LHCN-M2 (cell line): Measurements from ENCODE around the gene ASF1B. TPM values are rescaled to one million over a fixed set of nuclear protein-coding genes. Genes with fewer than 3 reads are reported as not detected.

ENCODE experiments used
- DNase-seq: peaks from one replicate; pipeline ENCODE4 v3.0.0-alpha.2; 2012; ENCODE audit warnings: low read depth
- total RNA-seq: library from RNA; depleted of rRNA; stranded (reverse); fragments of >200 nt; gene quantifications from 2 replicates; pipeline ENCODE4 v1.2.3, GENCODE V29; 2014

The ASF1B gene
- total RNA-seq, 1 experiment from 2014 or later: 107 TPM

DNA sequence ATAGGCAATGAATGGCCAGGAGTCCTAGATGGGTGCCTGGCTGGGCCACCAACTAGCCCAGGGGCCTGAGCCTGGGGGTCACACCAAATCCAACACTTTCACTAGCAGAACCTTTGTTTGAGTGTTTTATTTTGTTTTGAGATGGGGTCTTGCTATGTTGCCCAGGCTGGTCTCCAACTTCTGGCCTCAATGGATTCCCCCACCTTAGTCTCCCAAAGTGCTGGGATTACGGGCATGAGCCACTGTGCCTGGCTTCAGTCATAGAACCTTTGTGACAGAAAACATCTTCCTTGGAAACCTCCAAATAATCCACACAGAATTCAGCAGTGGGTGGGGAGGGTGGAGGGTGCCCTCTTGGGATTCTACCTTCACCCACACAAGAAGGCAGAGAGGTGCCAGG lies 24.9 kb downstream of the ASF1B start:
- no peak for DNase-seq

DNA sequence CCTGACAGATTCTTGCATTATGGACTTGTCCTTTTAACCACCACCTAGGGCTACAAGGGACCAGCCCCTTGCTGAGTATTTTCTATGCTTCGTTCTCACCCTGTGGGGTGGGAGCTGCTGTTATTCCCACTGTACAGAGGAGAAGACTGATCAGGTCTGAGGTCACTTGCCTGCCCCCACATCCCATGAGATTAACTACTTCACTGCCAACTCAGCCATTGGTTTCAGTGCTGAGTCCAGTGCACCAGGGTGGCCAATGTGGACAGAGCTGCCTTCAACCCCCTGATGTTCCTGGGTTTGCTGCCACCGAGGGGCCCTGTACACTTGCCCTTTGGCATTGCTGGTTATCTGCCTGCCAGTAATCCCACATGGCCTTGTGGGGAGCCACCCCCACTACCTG lies 25.7 kb downstream of the ASF1B start:
- DNase-seq: no peak

DNA sequence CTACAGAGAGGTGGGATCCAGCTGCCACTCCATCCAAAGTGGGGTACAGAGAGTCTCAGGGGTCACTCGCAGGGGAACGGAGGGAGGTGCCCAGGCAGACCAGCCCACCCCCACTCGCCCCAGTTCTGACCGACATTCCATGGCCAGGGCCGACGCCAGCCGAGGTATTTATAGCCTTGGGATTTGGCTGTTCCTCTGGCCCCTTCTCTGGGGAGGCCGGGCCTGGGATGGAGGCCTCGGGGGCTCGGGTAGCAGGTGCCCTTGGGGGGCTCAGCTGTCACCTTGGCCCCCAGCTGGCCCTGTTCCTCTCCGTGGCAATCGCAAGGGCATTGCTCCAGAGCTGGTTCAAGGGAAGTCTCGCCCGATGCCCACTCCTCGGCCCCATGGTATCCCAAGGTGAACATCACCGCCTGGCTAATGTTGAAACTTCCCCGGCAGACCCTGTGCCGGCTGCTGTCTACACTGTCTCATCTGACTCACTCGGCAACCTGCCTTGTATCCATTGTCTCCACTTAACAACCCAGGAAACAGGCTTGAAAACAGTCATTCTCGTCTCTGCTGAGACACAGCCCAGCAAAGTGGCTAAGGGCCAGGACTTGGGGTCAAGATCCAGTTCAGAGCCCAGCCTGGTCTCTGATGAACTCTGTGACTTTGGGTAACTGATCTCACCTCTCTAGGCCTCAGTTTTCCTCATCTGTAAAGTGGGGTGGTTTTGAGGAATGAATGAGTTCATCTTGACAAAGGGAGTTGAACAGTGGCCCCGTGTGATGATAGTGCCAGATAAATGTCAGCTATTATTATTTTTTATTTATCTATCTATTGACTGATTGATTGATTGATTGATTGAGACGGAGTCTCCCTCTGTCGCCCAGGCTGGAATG lies 28.6 kb downstream of the ASF1B start:
- DNase-seq: no peak

DNA sequence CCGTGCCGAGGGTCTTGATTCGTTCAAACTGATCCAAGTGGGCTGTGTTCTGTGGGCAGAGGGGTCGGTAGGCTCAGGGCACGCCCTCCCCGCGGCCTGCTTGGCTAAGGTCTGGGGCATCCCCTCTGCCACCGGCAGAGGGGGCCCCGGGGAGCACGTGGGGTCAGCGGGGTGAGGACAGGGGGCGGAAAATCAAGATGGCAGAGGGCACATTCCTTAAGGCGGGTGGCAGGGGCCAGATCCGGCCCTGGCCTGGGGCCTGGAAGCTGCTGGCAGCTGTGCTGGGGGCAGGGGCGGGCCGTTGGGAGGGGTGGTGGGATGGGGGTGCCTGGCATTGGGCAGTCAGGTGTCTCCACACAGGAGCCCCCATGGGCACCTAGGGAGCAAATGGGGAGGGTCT lies 29.5 kb downstream of the ASF1B start:
- no peak for DNase-seq

DNA sequence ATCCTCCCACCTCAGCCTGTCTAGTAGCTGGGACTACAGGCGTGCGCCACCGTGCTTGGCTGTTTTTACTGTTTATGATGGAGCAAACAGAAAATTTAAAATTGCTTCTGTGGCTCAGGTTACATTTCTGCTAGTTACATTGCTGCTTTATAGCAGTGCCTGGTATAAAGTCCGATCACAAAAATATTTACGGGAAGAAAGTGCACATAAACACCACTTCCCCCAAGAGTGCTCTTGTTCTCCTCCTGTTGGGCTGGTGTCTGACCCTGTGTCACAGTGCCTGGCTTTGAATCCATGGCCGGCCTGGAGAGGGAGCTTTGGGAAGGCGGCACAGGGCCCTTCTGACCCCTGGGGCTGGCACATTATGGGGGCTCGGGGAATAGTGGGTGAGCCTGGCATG lies 30.7 kb downstream of the ASF1B start:
- no peak for DNase-seq

DNA sequence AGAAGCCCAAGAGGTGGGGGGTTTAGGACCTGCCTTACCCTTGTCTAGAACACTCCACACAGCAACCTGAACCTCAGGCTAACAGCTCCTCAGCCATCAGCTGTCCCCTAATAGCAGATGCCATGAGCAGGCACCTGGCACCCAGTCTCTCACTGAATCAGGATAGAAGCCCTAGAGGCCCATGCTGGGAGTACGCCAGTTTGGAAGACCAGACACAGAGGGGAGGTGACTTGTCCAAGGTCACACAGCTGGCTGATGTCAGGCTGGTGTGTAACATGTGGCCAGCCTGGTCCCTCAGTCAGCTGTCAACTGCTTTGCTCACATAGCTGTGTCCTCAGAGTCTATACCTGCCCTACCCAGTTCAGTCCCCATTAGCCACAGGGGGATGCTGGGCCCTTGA lies 33.1 kb downstream of the ASF1B start:
- DNase-seq: no peak

DNA sequence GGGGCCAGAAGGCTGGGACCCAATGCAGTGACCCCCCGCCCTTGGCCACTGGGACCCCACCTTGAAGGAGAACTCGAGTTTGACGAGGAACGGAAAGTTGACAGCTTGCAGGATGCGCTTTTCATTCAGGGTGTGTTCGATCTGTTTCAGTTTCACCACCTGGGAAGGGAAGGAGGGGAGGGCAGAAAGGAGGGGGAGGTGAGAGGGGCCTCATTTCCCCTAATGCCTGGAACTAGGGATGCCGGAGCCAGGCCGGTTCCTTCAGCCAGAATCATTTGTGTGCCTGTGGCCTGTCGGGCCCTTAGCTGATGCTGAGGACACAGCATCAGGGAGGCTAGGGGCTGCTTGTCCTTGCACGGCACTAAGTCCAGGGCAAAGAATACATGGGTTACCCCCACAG lies 33.6 kb downstream of the ASF1B start:
- no peak for DNase-seq

DNA sequence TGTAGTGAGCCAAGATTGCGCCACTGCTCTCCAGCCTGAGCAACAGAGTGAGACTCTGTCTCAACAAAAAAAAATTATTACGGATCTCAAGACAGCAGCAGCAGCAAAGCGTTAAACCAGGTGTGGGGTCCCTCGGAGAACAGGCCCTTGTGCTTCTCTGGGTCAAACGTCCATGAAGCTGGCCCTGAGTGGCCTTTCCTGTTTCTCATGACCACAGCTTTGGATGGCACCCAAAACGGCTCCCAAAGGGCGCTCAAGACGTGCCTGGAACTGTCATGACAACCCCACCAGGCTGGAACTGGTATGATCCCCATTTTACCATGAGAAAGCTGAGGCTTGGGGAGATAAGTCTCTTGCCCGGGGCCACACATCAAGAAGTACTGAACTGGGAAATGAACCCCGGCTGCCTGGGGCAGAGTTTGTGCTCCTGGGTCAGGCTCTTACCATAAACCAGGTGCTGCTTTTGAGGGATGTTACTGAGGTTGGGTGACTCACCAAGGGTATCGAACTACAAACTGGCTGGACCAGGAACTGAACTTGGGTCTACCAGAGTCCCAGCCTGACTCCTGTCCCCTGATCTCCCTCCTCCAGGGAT lies 34.2 kb downstream of the ASF1B start:
- no peak for DNase-seq

DNA sequence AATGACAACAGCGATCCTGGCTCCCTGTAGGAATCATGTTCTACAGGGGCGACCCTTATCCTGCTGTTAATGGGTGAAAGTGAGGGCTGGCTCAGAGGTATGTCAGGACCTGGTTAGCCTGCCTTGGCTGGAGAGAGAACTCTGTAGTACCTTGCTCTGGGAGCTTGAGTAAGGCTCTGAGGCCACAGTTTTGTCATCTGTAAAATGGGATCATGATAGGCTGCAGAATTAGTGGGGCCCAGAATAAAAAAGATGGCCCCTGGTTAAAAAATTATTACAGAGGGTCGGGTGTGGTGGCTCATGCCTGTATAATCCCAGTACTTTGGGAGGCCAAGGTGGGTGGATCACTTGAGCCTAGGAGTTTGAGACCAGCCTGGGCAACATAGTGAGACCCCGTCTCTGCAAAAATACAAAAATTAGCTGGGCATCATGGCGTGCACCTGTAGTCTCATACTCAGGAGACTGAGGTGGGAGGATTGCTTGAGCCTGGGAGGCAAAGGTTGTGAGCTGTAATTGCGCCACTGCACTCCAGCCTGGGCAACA lies 35.3 kb downstream of the ASF1B start:
- DNase-seq: no peak

DNA sequence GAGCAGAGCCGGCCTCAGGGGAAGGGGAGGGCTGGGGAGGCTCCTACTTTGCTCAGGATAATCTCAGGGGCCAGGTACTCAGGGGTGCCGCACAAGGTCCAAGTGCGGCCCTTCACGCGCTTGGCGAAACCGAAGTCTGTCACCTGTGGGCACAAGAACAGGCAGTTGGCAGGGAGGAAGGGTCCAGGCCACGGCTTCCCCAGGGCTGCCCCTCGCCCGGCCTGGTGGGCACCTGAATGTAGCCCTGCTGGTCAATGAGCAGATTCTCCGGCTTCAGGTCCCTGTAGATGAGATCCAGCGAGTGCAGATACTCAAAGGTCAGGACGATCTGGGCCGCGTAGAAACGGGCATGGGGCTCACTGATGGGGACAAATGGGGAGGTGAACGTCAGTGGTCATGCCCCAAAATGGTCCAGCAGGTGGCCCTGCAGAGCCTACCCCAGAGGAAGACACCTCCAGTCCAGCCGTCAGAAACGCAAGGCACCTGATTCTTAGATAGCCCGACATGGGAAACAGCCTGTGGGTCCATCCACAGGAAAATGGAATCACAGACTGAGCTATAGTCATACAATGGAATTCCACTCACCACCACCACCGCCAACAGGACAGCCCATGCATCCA lies 38.7 kb downstream of the ASF1B start:
- DNase-seq: no peak

DNA sequence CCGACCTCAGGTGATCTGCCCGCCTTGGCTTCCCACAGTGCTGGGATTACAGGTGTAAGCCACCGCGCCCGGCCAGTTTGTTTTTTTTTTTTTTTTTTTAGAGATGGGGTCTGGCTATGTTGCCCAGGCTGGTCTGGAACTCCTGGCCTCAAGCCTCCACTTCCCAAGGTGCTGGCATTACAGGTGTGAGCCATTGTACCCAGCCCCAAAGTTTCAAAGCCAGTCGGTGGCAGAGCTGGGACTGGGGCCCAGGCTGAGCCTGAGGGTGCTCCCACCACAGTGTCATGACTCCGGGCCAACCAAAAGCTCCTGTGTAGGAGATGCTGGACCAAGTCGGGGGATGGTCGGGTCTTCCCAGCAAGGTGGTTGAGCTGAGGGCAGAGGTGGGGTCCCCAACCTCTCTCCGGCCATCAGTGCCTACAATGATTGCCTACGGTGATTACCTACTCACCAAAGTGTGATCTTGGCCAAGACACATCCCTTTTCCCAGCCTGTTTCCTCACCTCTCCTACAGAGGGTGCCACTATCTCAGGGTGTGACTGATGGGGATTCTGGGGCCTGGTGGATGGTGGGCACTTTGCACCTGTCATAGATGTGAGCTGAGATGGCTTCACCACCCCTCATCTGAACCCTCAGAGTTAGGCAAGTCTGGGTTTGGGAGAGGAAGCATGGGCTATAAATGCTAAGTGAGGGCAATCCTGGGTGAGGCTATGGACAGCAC lies 40.0 kb downstream of the ASF1B start:
- DNase-seq: no peak

DNA sequence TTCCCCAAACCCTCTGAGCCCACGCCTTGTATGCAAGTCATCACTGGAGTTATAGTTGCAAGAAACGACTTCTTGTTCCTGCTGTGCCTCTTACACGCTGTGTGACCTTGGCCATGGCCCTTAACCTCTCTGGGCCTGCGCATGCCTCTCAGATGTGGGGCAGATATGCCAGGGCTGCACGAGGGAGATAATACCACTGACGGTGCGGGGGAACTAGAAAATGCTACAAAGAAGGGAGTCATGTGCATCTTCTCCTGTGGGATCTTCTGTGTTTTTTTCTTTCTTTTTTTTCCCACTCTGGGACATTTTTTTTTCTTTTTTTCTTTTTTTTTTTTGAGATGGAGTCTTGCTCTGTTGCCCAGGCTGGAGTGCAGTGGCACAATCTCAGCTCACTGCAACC lies 41.5 kb downstream of the ASF1B start:
- no peak for DNase-seq

DNA sequence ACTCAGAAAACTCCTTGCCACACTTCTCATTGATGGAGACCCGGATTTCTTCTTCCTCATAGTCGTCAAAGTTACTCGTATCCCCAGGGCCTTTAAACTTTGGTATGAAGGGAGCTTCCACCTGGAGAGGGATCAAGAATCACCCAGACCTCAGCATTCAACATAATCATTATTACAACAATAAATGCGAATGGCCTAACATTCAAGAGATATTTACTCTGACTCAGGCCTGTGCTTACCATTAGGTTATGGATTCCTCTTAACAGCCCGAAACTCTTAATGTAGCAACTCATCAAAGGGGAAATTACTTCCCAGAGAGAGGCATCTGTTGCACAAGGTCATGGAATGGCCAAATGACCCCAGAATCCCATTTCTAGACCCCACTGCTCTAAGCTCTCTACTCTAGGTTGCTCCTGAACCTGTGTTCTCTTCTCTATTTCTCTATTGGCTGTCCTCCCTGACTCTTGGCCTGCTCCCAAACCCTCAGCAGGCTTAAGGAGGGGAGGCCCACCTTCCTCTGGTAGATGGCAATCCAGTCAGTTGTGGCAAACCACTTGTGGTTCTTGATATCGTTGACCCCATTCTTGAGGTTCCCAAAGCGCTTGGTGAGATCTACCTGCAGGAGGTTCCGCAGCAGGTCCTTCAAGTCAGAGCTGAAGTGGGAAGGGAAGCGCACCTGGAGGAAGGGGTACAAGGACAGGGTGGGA lies 43.1 kb downstream of the ASF1B start:
- DNase-seq: no peak

DNA sequence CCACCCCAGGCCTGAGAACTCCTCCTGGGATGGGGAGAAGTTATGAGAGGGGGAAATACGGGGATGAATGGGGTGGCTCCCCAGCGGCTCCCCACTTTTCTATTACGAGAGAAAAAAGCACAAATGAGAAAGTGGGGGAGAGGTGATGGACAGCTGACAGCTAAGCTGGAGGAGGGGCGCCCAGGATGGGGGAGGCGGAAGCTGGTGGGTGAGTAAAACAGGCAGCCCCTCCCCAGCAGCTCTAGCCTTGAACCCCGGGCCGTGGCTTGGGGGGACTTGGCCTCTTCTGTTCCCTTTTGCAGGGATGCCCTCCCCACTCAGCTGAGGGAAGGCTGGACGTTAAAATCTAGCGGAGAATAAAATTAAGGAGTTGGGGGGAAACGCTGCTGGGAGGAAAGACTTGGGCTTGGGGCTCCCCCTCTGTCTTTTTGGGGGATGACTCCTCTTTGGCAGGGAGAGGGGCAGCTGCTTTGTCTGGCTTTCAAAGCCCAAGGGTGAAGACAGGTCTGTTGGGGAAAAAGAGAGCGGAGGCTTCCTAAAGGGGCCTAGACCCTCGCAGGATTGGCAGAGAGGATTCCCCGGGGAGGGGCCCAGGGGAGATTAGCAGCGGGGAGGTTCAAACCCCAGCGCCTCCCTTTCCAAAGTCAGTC lies 44.5 kb downstream of the ASF1B start:
- DNase-seq: no peak

DNA sequence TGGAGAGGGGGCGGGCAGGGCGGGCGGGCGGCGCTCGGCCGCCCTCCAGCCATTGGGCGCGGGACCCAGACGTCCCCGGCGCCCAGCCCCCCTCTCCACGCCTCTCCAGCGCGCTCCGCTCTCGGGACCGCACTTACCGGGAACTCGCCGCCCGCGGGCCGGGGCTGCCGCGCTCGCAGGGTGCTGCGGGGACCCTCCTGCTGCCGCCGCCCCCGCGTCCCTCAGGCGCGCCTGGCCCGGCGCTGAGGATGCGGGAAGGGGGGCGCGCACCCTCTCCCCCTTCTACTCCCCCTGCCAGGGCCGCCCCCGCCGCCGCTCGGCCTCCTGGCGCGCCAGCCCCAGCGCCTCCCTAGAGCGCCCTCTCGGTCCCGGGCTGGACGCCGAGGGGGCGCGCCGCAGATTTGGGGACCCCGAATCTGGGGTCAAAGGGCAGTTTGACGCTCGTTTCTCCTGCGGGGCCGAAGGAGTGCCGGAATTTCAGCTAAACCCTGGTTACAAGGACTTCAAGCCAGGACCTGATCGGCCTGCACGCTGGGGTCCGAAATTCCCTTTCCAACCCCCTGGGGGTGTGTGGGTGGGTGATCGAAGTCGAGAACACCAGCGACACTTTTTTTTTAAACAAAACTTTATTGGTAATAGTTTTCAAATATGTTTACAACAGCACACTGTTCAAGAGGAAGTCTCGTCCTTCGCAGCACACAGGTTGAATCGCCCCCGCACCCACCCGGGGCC lies 45.1 kb downstream of the ASF1B start:
- peak; percentile 66 for DNase-seq

DNA sequence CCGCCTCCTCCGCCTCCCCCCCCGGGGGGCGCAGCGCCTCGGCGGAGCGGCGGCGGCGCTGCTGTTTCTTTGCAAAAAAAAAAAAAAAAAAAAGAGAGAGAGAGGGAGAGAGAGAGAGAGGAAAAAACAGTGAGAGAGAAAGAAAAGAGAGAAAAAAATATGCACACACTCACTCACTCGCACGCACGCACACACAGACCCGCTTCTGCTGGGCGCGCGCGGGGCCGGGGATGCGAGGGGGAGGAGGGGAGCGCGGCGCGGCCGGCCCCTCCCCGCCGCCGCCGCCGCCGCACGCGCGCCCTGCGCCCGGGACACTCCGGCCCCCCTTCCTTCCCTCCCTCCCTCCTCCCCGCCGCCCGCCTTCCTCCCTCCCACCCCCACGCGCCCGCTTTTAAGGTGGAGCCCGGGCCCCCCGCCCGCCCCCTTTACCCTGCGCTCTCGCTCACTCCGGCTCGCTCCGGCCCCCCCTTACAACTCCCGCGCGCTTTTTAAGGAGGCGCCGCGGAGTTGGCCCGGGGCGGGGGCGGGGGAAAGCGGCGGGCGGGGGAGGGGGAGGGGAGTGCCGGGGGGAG lies 45.8 kb downstream of the ASF1B start, which contains the start of gene SAMD1:
Gene SAMD1 (minus strand): TSS at position 243 of the 572 bp plus-strand sequence.
- peak; percentile 83 for DNase-seq

DNA sequence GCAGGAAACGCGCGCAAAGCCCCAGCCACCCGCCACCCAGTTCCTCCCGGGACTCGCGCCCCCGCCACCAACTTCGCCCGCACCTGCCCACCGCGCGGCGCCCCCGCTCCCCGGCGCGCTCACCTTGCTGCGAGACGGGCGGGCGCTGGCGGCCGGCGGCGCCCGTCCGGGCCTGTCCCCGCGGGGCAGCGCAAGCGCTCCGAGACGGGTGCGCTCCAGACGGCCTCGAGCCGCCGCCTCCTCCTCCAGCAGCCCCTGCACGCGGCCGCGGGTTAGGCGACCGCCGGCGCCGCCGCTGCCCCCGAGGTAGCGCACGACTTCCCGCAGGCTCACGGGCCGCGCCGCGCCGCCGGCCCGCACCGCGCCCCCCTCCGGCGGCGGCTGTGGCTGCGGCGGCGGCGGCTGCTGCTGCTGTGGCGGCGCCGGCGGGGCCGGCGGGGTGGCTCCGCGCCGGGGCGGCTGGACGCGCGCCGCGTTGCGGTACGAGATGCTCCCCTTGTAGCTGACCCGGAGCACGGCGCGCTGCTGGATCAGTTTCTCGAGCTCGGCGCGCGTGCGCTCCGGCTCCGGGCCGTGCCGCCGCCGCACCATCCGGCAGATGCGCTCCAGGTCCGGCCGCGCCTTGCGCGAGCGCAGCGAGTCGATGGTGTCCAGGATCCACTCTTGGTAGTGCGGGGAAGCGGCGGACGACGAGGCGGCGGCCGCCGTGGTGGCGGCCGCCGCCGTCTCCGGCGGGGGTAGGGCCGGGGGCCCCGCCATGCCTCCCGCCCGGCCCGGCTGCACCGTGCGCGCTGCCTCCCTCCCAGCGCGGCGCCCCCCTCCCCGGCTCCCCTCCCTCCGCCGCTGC lies 46.5 kb downstream of the ASF1B start:
- peak; percentile 59 for DNase-seq

DNA sequence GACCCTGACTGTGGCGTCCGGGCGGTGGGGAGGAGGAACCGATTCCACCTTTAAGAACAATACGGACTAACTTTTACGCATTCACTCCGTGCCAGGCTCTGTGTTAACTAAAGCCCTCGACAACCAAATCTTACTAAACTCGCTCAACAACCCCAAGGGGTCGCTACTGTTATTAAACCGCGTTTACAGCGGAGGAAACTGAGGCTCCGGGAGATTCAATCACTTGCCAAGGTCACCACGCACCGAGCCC lies 47.1 kb downstream of the ASF1B start:
- DNase-seq: no peak
